Esophagus muscularis mucosa (tissue), 4 donors: ENCODE data around the gene MCTP2. TPM values are rescaled to one million over a fixed set of nuclear protein-coding genes. Genes with fewer than 3 reads are reported as not detected.
A peak's percentile ranks its signal among the peaks of the same experiment; 100 is the strongest.

Experiments used
- DNase-seq: peaks from one replicate; pipeline ENCODE4 v3.0.0-alpha.2; 2017; ENCODE audit errors: extremely low spot score
- H3K27ac ChIP-seq, 4 donors: fragments of 200-600 bp; sonication (generic); replicated peaks in 1 of 4; 1 replicate in 3 of 4; 2 replicates in 1 of 4; pipeline ENCODE4 v1.5.1; 2016 to 2019; ENCODE audit warnings: mild to moderate bottlenecking in 1 of 4
- H3K27me3 ChIP-seq, 4 donors: fragments of 200-600 bp; sonication (generic); one replicate each; pipeline versions ENCODE4 v1.5.1 to v1.6.0; 2016 to 2019
- H3K36me3 ChIP-seq, 4 donors: fragments of 200-600 bp; sonication (generic); one replicate each; pipeline ENCODE4 v1.5.1; 2016 to 2019
- H3K4me1 ChIP-seq, 4 donors: fragments of 200-600 bp; sonication (generic); one replicate each; pipeline ENCODE4 v1.5.1; 2016 to 2019
- H3K4me3 ChIP-seq, 4 donors: fragments of 200-600 bp; sonication (generic); 1 replicate in 2 of 4; 2 replicates in 2 of 4; pipeline ENCODE4 v1.5.1; 2016 to 2019; ENCODE audit warnings: mild to moderate bottlenecking in 4 of 4, moderate library complexity in 1 of 4
- H3K9me3 ChIP-seq, 4 donors: fragments of 200-600 bp; sonication (generic); 1 replicate in 3 of 4; 2 replicates in 1 of 4; pipeline ENCODE4 v1.5.1; 2016 to 2019
- CTCF ChIP-seq, 3 experiments: fragments of 200-600 bp in 2 of 3; fragments of 450-650 bp in 1 of 3; sonication (generic) in 2 of 3; IDR thresholded peaks; one replicate each; pipeline ENCODE4 v1.5.1; 2017 to 2019; ENCODE audit warnings: antibody characterized with exemption in 3 of 3, mild to moderate bottlenecking in 2 of 3, moderate library complexity in 1 of 3
- EP300 ChIP-seq: sonication (generic); formaldehyde crosslinking; IDR thresholded peaks from one replicate; pipeline ENCODE4 v1.6.1; 2017; ENCODE audit warnings: antibody characterized with exemption
- POLR2A ChIP-seq: fragments of 450-650 bp; IDR thresholded peaks from one replicate; pipeline ENCODE4 v1.6.1; 2017; ENCODE audit warnings: antibody characterized with exemption, moderate library complexity, mild to moderate bottlenecking, low read depth
- POLR2AphosphoS5 ChIP-seq, 2 donors: sonication (generic); formaldehyde crosslinking; IDR thresholded peaks; one replicate each; pipeline ENCODE4 v1.6.1; 2017; ENCODE audit warnings: antibody characterized with exemption in 2 of 2
- WGBS: methylation state at CpG from one replicate; pipeline ENCODE4 v1.1.5; 2018; 5-methylcytosine and 5-hydroxymethylcytosine counted together
- intact Hi-C: fragments of 100-400 bp; cut with DNase I; formaldehyde crosslinking; loops from one replicate; pipeline ENCODE4 v1.15.1; 2023
- total RNA-seq, 4 donors: library from RNA; depleted of rRNA; stranded (reverse); fragments of >200 nt; gene quantifications; one replicate each; pipeline versions ENCODE4 v1.1.0 to v1.2.1, GENCODE V29; 2016

MCTP2 gene
- total RNA-seq, 4 donors from 2014 or later, result 2.4 to 14.6 (median 4.4) TPM

DNA sequence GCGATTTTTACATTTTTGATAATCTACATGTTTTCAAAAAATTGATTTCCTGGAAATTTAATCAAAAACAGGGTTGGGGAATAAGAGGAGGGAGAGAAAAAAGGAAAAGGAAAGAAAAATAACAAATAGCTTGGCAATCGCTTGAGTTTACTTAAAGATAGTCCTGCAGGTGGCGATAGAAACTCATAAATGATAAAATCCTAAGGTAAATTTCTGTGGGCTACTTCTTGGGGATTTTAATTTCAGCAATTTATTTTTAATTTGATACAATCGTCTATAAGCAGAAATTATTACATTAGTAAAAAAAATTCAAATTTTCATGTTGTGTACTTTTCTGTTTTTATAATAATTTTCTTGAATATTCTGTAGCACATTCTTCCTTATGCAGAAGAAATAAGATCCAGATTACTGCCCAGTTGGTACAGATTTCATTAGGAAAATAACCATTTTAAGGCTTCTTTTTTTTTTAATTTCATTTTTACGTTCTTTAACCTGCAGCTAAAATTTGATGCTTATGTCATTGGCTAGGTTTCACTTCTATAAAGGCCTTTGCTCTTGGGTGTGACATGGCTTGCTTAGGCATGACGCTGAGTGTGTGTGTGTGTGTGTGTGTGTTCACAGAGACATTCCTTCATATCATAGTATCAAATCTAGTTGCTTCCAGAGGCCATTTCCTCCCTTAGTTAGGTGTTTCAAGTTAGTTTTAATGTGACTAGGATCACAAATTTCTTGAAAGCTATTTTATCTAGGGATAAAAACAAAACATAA is 181.8 kb downstream of the MCTP2 start:
- TF ChIP-seq CTCF (IDR thresholded peaks at IDR 0.05), result peak; percentile 38 to 54 (median 48)
- TF ChIP-seq EP300, result no peak
- 40% methylated on average over 6 of the region's 6 CpGs for WGBS
- no peak for DNase-seq
- Histone ChIP-seq H3K27me3 (no peaks in the 10 kb centered on the region), H3K36me3 (no peaks in the 10 kb centered on the region), H3K4me1 (peaks cover 0 to 44% (median 37%) of the 10 kb centered on the region in 4 donors), H3K4me3 (no peak overlapping the region), H3K9me3 (no peaks in the 10 kb centered on the region), H3K27ac (no peak overlapping the region)
- intact Hi-C loops, result no loop called here

GRCh38 chr15:94414916-94415315 is 183.6 kb downstream of the MCTP2 start:
- Histone ChIP-seq H3K36me3 (no peaks in the 10 kb centered on the region), H3K4me1 (peaks cover 0 to 46% (median 38%) of the 10 kb centered on the region in 4 donors), H3K9me3 (no peaks in the 10 kb centered on the region), H3K4me3 (no peak overlapping the region), H3K27ac (no peak overlapping the region), H3K27me3 (no peaks in the 10 kb centered on the region)
- TF ChIP-seq POLR2AphosphoS5 (IDR thresholded peaks at IDR 0.05), result no peak
- no peak for TF ChIP-seq CTCF (IDR thresholded peaks at IDR 0.05)
- TF ChIP-seq POLR2A, result no peak
- TF ChIP-seq EP300, result no peak
- intact Hi-C loops, result no loop called here
- no peak for DNase-seq
- WGBS, result 88% methylated on average over 2 of the region's 2 CpGs

GRCh38 chr15:94416267-94416666 is 184.9 kb downstream of the MCTP2 start:
- TF ChIP-seq POLR2AphosphoS5 (IDR thresholded peaks at IDR 0.05), result no peak
- TF ChIP-seq CTCF (IDR thresholded peaks at IDR 0.05), result no peak
- no peak for TF ChIP-seq POLR2A
- no peak for TF ChIP-seq EP300
- H3K27me3 ChIP-seq, result no peaks in the 10 kb centered on the region
- no peak for DNase-seq
- peaks cover 0 to 46% (median 38%) of the 10 kb centered on the region in 4 donors for H3K4me1 ChIP-seq
- no peaks in the 10 kb centered on the region for H3K9me3 ChIP-seq
- intact Hi-C loops, result no loop called here
- no peak overlapping the region for H3K4me3 ChIP-seq
- no peaks in the 10 kb centered on the region for H3K36me3 ChIP-seq
- WGBS, result 87% methylated on average over 7 of the region's 7 CpGs
- H3K27ac ChIP-seq, result no peak overlapping the region

DNA sequence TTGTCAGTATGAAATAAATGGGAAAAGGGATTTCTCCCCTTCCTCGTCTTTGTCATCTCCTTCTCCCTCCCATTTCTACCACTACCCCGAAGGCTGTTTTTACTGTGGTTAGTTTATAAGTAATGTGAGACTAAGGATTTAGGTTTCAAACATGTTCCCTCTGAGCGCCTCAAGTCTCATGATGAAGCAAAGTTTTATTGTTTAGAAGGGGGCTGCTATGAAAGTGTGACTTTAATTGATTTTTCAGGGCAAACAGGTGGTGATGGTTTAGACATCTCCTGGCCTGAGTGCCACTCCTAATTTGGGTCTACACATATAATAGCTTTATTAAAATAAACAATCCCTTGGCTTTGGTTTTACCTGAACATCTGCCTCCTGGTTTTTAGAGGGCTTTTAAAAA is 185.5 kb downstream of the MCTP2 start:
- no peaks in the 10 kb centered on the region for H3K36me3 ChIP-seq
- H3K9me3 ChIP-seq, result no peaks in the 10 kb centered on the region
- no peak for DNase-seq
- intact Hi-C loops, result no loop called here
- H3K4me1 ChIP-seq, result peaks cover 0 to 46% (median 38%) of the 10 kb centered on the region in 4 donors
- WGBS, result 43% methylated on average over 3 of the region's 3 CpGs
- H3K4me3 ChIP-seq, result no peak overlapping the region
- TF ChIP-seq POLR2A (no peak), EP300 (no peak), POLR2AphosphoS5 (IDR thresholded peaks at IDR 0.05) (no peak), CTCF (IDR thresholded peaks at IDR 0.05) (no peak)
- no peak overlapping the region for H3K27ac ChIP-seq
- no peaks in the 10 kb centered on the region for H3K27me3 ChIP-seq
